HepG2 (cell line): ENCODE measurements around the gene TCEANC2. TPM values are rescaled to one million over a fixed set of nuclear protein-coding genes. Genes with fewer than 3 reads are reported as not detected.

Experiments
- NCOA2 ChIP-seq: sonication (generic); formaldehyde crosslinking; IDR thresholded peaks from 2 replicates; pipeline ENCODE4 v1.8.0; 2022; ENCODE audit warnings: inconsistent platforms
- PCBP2 ChIP-seq: fragments of 200-400 bp; formaldehyde crosslinking; optimal IDR thresholded peaks from 2 replicates; pipeline ENCODE3; 2018; ENCODE audit warnings: low read length, low read depth; ENCODE audit not compliant: poor library complexity, severe bottlenecking
- SAP130 ChIP-seq: IDR thresholded peaks from 2 replicates; pipeline ENCODE4 v1.6.1; 2016; ENCODE audit warnings: low read depth
- ZNF136 ChIP-seq: sonication (generic); formaldehyde crosslinking; IDR thresholded peaks from 2 replicates; pipeline ENCODE4 v1.8.1; 2022; ENCODE audit warnings: low read depth, mild to moderate bottlenecking, moderate library complexity, missing genetic modification reagents
- ZNF749 ChIP-seq: sonication (generic); formaldehyde crosslinking; IDR thresholded peaks from 2 replicates; pipeline ENCODE4 v1.8.0; 2022; ENCODE audit warnings: mild to moderate bottlenecking, missing genetic modification reagents, moderate library complexity, borderline replicate concordance
- polyA plus RNA-seq, 8 experiments: library from polyadenylated mRNA; depleted of rRNA in 3 of 8; stranded (reverse) in 7 of 8; unstranded in 1 of 8; fragments of >200 nt; fragmentation: Illumina TruSeq in 4 of 8; extraction: Trizol in 4 of 8; gene quantifications; 2 replicates each; pipeline versions ENCODE4 v1.2.1 to v1.2.3, GENCODE V29; 2011 to 2016; ENCODE audit warnings: low read depth in 4 of 8, missing spikeins in 1 of 8, mixed read lengths in 1 of 8; ENCODE audit not compliant: insufficient read depth in 1 of 8
- total RNA-seq, 5 experiments: library from RNA; depleted of rRNA; stranded (reverse); fragments of >200 nt; fragmentation: Illumina TruSeq; extraction: Trizol; gene quantifications; 2 replicates each; pipeline ENCODE4 v1.2.3, GENCODE V29; 2016; ENCODE audit warnings: low read depth in 1 of 5
- TF ChIP-seq, protein P1 (sequence below), 2 experiments: sonication (generic) in 1 of 2; formaldehyde crosslinking in 1 of 2; IDR thresholded peaks; 2 replicates each; pipeline versions ENCODE4 v1.6.1 to v1.9.0; 2014 to 2022; ENCODE audit warnings: antibody characterized with exemption in 1 of 2, borderline replicate concordance in 1 of 2, inconsistent platforms in 1 of 2, low read depth in 1 of 2, missing genetic modification reagents in 1 of 2
- TF ChIP-seq, protein P2 (sequence below): sonication (generic); formaldehyde crosslinking; IDR thresholded peaks from 2 replicates; pipeline ENCODE4 v1.4.0; 2020; ENCODE audit warnings: missing genetic modification reagents, borderline replicate concordance
- TF ChIP-seq, protein P3 (sequence below), 2 experiments: sonication (generic) in 1 of 2; formaldehyde crosslinking in 1 of 2; IDR thresholded peaks; 2 replicates each; pipeline versions ENCODE4 v1.4.0 to v1.6.1; 2016 to 2020; ENCODE audit warnings: borderline replicate concordance in 1 of 2, low read depth in 1 of 2, mild to moderate bottlenecking in 1 of 2, missing genetic modification reagents in 1 of 2
- TF ChIP-seq, protein P4 (sequence below): sonication (generic); formaldehyde crosslinking; IDR thresholded peaks from 2 replicates; pipeline ENCODE4 v1.4.0; 2020; ENCODE audit warnings: missing genetic modification reagents

Gene TCEANC2
- total and polyA plus RNA-seq, 2 of the 13 experiments (the other 11 are each of a cell fraction or from before 2014, with no cell fraction given): 3.8 to 5.0 TPM

DNA sequence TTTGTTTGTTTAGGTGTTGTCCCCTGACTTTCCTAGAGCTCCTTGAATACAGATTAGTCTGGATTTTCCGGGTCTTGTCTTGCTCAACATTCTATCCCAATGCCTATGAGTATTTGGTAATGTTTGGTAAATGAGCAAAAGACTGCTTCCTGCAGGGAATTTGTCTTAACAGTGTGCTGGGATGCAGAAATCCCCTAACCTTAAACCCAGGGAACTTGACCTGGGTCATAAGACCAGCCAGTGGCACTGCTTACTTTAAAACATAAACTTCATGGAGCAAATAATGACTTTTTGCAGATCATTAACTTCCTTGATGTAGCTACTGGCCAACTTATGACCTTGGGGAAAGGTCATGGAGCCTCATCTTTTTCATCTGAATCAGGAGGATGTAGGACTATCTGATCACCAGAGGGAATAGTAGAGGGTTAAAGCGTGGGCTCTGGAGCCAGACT, 27.2 kb downstream of the TCEANC2 start (continued):
- TF ChIP-seq, protein P1, sequence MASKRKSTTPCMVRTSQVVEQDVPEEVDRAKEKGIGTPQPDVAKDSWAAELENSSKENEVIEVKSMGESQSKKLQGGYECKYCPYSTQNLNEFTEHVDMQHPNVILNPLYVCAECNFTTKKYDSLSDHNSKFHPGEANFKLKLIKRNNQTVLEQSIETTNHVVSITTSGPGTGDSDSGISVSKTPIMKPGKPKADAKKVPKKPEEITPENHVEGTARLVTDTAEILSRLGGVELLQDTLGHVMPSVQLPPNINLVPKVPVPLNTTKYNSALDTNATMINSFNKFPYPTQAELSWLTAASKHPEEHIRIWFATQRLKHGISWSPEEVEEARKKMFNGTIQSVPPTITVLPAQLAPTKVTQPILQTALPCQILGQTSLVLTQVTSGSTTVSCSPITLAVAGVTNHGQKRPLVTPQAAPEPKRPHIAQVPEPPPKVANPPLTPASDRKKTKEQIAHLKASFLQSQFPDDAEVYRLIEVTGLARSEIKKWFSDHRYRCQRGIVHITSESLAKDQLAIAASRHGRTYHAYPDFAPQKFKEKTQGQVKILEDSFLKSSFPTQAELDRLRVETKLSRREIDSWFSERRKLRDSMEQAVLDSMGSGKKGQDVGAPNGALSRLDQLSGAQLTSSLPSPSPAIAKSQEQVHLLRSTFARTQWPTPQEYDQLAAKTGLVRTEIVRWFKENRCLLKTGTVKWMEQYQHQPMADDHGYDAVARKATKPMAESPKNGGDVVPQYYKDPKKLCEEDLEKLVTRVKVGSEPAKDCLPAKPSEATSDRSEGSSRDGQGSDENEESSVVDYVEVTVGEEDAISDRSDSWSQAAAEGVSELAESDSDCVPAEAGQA (IDR thresholded peaks at IDR 0.05; ENCODE audit: low read depth): no peak
- TF ChIP-seq, protein P1 (CRISPR knock-in tag; IDR thresholded peaks at IDR 0.05; ENCODE audit: borderline replicate concordance): no peak
- 0 out of 2 replicates have a peak, but pooled peaks have one; percentile 27 for TF ChIP-seq ZNF136 (CRISPR knock-in tag)
- TF ChIP-seq SAP130 (CRISPR knock-in tag): peak; percentile 41; the same call in 1 of the 2 replicates
- TF ChIP-seq, protein P2, sequence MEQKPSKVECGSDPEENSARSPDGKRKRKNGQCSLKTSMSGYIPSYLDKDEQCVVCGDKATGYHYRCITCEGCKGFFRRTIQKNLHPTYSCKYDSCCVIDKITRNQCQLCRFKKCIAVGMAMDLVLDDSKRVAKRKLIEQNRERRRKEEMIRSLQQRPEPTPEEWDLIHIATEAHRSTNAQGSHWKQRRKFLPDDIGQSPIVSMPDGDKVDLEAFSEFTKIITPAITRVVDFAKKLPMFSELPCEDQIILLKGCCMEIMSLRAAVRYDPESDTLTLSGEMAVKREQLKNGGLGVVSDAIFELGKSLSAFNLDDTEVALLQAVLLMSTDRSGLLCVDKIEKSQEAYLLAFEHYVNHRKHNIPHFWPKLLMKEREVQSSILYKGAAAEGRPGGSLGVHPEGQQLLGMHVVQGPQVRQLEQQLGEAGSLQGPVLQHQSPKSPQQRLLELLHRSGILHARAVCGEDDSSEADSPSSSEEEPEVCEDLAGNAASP: peak; percentile 80; the same call in 1 of the 2 replicates
- no peak for TF ChIP-seq ZNF749
- TF ChIP-seq, protein P3, sequence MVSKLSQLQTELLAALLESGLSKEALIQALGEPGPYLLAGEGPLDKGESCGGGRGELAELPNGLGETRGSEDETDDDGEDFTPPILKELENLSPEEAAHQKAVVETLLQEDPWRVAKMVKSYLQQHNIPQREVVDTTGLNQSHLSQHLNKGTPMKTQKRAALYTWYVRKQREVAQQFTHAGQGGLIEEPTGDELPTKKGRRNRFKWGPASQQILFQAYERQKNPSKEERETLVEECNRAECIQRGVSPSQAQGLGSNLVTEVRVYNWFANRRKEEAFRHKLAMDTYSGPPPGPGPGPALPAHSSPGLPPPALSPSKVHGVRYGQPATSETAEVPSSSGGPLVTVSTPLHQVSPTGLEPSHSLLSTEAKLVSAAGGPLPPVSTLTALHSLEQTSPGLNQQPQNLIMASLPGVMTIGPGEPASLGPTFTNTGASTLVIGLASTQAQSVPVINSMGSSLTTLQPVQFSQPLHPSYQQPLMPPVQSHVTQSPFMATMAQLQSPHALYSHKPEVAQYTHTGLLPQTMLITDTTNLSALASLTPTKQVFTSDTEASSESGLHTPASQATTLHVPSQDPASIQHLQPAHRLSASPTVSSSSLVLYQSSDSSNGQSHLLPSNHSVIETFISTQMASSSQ (IDR thresholded peaks at IDR 0.05; ENCODE audit: low read depth): peak; percentile 92
- TF ChIP-seq, protein P3 (CRISPR knock-in tag; IDR thresholded peaks at IDR 0.05; ENCODE audit: borderline replicate concordance): peak; percentile 82
- TF ChIP-seq NCOA2 (CRISPR knock-in tag): peak; percentile 82
- TF ChIP-seq PCBP2: no peak
- TF ChIP-seq, protein P4, sequence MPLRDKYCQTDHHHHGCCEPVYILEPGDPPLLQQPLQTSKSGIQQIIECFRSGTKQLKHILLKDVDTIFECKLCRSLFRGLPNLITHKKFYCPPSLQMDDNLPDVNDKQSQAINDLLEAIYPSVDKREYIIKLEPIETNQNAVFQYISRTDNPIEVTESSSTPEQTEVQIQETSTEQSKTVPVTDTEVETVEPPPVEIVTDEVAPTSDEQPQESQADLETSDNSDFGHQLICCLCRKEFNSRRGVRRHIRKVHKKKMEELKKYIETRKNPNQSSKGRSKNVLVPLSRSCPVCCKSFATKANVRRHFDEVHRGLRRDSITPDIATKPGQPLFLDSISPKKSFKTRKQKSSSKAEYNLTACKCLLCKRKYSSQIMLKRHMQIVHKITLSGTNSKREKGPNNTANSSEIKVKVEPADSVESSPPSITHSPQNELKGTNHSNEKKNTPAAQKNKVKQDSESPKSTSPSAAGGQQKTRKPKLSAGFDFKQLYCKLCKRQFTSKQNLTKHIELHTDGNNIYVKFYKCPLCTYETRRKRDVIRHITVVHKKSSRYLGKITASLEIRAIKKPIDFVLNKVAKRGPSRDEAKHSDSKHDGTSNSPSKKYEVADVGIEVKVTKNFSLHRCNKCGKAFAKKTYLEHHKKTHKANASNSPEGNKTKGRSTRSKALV (CRISPR knock-in tag): no peak
